GM21717 (cell line): ENCODE measurements around the gene NFIL3.

ENCODE experiments used
- ATAC-seq: cut with Tn5 transposase; IDR thresholded peaks from one replicate; pipeline ENCODE4 v1.9.1; 2021; ENCODE audit warnings: mild to moderate bottlenecking, moderate library complexity; ENCODE audit not compliant: unreplicated experiment

NFIL3 gene

DNA sequence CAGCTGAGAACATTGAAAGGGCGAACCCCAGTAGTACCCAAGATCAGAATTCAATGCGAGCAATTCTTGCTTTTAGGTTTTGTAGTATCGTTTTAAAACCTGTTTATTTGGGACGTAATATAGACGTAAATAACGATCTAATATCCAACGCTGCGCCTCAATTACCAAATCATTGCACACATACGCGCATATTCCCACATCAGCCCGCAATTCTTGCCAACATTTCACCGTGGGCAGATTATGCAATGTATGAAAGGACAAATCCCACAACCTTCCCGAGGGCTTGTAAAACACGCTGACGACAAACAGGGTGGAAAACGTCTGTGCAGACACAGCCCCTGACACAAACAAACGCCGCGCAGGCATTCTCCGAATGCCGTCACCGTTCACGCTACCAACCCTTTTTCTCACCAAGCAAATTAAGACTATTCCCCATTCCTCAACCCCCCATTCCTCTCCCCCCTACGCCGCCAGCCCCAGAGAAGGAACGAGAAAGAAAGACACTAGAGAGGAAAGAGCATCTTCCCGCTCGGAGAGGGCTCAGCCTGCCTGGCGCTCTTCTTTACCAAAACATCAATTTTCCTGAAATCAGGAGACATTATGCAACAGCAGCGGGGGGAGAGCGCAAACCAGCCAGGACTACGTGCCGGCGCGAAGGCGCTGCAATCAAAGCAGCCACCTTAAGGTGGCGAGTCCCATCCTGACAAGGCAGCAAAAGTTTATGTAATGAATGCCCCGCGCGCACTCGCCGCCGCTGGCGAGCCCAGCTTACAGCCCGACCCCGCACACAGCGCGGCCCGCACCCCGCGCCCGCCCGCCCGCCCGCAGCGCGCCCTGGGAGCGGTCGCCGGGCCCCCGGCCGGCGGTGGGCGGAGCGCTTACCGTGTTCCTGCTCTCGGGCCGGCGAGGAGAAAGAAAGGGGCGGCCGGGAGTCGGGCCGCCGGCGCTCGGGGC lies 597 bp downstream of the NFIL3 start:
- ATAC-seq, result peak; percentile 40

DNA sequence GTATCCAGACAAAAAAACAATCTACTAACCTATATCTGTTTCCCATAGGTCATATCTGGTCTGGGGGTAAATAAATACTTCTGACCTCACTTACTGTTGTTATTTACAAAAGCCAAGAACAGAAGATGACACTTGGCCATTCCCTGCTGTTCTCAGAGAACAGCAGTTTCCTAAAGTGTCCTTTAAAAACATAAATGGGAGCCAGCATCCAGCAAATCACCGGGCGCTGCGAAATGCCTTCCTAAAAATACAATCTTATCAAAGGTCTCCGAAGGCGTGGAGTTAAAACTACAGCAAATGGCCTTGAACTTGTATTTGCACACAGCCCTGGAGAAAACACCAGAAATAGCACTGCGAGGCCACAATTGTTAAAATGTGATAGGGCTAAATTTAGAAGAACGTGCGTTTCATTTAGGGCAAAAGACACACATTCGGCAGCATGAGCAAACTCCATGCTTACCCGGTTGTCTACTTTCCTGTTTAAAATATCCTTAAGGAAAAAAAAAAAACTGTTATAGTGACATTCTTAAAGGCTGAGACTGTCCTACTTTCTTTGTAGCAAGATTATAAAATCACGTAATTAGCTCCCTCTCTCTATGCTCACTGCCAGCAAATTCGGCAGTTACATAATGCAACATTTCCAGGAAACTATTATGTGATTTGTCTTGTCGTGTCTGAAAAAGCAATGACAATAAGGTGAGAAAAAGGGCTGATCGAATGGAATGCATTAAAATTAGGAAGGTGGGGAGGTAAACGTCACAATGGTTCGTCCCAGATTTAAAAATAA lies 1.5 kb downstream of the NFIL3 start:
- no peak for ATAC-seq

DNA sequence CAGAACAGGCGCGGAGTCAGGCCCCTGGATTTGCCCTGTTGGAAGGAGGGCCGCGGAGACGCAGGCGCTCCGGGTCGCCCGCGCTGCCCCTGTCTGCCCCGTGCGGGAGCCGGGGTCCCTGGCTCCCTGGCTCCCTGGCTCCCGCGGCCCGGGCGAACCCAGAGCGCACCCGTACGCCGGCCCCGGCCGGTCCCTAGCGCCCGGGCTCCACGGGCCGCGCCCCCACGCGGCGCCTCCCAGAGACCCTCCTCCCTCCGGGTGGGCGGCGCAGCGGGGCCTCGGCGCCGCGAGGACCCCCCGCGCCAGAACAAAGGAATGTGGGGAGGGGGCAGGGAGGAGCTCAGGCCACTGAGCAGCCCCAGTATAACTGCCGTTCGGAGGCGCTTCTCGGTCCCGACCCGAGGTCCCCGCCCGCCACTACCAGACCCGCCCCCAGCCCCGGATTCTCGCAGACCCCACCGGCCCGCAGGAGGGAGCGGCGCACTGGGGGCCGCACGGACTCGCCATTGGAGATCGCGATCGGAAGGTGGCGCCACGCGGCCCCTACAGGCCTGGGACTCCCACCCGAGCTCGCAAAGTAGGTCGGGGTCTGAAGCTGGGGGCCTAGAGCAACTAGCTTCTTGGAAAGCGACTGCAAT lies 2.4 kb downstream of the NFIL3 start:
- no peak for ATAC-seq

DNA sequence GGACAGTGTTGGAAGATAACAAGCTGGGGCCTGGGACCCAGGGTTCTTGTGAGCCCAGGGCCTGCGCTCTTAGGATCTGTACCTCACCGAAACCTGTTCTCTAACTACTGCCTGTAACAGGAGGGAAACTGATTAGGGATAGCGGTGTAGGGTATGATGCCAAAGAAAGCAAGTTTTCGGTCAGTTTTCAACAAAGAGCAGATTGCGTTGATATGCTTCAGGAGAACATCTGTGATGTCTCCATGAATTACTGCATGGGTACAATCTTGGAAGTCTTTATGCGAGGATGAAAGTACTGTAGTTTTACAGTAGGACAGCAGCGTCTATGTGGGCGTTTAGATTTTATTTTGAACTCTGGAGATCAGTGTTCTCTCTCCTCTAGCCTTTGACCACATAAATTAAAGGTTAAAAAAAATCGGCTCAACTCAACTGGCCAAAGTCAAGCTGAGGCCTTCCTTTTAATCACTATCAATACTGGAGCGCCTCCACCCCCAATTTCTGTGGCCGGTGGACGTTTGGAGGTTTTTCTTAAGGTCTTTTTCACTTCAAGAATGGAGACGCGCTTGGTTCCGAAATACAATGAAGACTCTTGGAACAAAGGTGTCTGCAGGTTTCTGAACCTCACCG lies 3.0 kb downstream of the NFIL3 start:
- ATAC-seq, result no peak

DNA sequence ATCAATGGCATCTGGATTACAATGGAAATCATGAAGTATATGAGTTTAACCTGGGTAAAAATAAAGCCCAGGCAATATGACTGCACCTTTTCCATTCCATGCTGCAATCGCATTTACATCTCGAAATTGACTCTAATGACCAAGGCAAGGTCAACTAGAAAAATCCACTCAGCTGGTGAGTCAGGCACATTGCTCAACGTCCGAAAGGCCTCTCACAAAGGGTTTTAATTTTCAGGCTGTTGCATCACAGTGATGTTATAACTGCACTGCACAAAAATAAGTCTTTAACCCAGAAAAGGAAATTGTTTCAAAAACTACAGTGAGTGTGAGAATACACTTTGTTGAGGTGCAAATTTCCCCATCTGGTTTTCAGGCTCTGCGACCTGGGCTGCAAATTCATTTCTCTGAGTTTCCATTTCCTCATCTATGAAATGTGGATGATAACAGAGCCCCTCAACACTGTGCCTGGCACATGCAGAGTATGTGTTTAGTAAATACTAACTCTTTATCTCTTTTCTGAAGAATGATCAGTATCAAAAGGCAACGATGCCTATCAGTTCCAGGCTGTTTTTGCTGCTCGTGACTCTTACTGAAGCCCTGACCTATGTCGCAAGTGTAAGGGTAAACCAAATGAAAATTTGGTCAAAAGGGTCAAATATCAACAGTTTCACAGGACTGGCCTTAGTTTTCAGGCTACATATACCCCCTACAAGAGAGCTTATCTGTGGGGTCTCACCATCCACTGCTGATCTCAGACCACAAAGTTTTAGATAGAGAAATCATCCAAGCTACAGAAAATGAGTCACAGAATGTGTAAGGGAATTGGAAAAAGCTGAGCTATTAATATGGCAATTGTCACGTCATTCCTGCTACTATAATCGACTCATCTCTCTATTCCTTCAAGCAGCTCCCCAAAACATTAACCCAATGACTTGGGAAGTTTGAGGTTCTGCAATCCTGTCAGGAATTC lies 4.1 kb downstream of the NFIL3 start:
- no peak for ATAC-seq

DNA sequence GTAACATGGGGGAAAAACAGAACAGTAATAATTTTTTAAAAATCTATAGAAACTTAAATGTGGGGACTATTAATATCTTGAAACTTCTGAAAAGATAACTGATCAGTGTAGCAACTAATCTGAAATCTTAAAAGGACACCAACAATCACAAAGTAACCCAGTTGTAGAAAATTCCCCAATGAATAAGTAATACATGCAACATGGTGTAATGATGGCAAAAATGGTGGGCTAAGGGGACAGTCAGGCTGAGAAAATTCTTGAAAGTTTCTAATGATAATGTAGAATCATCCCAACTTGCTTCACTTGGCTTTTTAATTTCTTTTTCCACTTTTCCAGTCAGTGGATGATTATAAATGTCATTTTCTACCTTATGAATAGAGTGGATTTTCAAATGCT lies 5.4 kb downstream of the NFIL3 start:
- ATAC-seq, result no peak

DNA sequence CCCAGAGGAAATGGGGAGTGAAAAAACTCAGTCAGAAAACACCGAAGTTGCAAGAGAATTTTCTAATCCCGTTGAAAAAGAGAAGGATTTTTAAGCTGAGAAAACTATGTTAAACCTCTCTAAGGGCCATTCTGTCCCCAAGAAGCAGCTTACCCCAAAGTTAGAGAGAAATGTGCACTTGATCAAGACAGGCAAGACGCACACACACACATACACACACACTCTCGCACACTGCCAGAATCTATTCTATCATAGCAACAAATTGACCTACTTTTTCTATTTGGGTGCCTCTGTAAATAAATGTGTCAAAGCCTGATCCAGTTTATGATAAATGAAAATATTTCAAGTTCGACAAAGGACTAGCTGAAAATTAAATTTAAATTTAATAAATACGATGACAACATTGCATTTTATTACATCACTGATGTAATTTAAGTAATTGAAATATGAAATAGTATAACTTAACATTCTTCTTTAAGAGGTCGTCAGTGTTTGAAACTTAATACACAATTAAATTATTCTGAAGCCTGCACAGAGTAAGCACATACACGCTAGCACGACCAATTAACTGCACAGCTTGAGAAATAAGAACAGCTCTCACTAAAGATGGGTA lies 5.9 kb downstream of the NFIL3 start:
- no peak for ATAC-seq

DNA sequence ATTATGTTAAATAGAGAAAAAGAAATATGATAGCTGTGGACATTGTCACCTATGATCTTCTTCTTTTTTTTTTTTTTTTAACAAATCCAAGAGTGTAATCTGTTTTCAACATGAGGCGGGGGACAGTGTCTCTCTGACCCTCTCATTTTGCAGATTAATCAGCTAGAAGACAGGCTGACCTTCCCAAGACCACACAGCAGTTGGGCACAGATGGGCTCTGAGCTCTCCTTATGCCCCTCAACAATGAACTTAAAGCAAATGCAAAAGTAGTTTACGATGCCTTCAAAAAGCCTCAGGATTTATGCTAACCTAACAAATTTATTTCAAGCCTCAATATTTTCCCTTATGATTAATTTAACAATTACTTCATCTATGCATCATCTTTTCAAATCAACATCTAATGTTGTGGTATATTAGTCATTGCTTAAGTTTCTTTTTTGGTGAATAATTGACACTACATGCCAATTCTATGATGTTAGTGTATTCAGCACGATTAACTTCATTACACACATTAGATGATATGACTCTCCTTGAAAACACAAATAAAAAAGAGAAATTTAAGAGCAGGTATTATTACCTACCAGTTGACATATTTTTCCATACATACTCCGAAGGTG lies 7.4 kb downstream of the NFIL3 start:
- no peak for ATAC-seq

DNA sequence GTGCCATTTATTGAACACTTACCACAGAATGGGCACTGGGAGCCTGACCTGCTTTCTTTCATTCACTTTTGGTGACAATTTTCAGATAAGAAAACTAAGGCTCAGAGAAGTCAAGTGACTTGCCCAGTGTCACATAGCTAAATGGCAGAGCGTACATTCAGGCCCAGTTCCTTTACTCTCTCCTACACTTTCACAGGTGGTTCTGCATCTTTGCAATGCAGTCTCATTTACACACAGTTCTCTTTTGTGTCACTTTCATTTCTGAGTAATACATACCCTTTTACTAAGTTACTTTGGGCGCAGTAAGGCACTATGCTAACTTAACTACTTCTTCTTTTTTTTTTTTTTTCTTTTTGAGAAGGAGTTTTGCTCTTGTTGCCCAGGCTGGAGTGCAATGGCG lies 8.3 kb downstream of the NFIL3 start:
- ATAC-seq, result peak; percentile 97

DNA sequence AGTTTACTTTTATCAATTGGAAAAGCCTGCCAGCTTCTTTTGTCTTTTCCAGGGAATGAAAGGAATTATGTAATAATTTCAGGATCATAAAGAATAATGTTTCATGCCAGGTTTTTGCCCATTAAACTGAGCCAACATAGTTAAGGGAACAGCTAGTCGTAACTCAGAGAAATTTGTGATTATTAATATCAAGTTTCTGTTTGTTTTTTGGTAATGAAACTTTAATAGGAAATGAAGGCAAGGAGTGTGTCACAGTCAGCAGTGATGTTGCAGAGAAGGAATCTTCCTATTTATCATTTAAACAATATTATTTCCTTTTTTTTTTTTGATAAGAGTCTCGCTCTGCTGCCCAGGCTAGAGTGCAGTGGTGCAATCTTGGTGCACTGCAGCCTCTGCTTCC lies 10.7 kb downstream of the NFIL3 start:
- ATAC-seq, result no peak

DNA sequence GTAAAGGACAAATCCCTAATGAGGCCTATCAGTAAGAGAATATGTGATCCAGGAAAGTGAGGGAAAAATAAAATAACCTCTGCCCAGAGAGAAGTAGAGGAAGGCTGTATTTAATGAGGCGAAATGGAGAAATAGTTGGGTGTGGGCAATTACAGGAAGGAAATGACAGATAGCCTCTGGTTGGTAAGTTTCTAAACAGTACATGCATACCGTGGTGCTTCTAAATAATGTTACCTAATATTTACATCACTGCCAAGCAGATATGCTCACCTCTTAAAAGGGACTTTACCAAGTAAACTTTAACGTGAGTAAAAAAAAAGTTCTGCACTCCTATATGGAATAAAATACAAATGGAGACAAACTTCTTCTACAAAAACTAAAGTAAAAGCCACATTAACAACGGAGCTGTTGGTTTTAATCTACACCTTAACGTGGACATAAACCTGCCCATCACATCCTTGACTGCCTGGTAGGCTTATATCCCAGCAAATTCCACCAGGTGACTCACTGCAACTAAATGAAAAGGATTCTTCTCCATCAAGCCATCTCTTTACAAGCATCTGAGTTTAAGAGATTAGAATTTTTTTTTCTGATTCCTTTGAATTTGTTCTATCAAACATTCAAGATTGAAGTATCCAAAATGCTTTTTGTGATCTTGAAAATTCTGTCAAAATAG lies 12.4 kb downstream of the NFIL3 start:
- ATAC-seq, result no peak

DNA sequence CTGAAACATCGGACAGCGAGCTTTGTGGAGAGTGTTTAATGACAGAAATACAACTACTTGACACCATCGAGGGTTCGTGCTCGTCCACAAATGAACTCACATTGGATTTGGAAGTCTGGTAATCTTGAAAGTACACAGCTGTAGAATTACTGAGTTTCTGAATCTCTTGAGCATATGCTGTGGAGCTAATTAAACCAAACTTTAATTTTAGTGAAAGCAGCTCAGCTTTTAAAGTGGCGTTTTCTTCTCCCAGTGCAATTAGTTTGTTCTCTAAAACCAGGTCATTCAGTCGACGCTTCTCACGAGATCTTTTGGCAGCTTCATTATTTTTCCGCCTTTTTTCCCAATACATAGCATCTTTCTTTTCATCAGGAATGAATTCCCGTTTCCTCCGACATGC lies 13.5 kb downstream of the NFIL3 start:
- no peak for ATAC-seq

DNA sequence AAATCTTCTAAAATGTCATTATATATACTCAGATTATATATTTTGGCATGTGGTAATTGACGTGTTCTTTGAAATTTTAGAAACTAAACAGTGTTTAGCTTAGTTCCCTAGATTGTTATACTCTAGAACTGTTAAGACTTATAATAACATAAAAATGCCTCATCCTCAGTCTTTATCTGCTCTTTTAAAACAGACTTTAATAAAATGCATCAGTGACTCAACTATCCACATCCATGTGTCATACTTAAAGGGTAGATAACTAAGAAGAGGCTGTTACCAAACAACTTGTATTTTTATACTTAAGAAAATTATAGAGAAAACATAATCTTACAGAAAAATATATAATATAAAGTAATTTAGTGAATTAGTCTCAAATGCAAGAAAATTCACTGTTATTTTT lies 15.2 kb downstream of the NFIL3 start:
- ATAC-seq, result no peak

DNA sequence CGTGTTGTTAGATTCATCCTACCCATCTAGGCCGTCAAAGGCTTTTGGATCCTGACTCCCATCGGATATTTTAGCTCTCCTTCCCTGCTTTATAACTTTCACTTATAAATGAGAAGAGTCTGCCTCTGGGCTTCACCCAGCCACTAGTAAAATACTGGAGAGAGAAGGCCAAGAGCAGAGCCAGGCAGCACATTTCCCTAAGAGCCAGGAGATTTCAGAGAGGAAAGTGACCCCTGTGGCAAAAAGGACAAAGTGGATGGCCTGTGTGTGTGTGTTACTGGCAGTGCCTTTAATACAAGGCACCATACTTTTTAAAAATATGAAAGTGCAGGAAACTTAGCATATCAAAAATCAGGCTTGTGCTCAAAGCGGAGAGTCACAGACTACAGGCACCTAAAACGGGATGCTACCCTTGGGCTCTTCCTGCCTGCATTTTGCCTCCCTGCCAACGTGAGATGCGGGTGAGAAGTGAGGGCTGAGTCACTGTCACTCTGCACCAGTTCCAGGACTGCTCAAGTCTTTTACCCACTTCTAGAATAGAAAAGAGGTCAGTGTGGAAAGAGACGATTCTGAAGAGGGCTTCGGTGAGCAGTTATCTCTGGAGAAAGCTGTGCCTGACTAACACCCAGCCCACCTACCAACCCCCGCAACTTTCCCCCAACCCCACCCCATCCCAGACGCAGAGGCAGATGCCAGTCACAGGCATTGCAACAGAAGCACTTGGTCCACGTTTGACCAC lies 15.9 kb downstream of the NFIL3 start:
- ATAC-seq, result no peak

DNA sequence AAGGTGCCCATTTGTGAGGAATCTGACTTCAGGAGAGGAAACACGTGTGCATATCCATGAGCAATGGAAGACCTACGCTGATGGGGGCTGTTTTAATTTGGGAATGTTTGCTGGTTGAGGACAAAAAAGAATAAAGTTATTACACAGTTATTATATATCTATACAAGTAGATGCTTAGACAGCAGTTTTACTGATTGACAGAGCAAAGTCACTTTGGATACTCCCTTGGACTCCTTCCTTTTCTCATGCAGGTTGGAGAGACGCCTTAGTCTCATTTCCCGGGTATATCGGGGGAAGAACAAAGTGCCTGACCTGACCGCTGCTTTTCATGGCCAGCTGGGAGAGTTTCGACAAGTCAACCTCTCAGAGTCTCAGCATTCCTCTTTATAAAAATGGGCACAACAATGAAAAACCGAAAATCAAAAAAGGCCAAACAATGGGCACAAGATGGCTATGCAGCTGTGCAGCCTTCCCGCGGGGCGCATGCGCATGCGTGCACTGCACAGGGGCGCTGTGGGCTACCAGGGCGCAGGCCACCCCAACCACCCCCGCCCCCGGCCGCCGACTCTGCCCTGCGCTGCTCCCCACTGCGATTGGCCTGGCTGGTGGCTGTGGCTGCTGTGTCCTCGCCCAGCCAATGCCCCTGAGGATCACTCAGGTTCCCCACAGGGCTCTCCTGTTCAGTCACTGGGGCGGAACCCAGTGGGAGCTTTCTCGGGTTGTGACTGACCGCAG lies 18.1 kb downstream of the NFIL3 start:
- ATAC-seq, result no peak

DNA sequence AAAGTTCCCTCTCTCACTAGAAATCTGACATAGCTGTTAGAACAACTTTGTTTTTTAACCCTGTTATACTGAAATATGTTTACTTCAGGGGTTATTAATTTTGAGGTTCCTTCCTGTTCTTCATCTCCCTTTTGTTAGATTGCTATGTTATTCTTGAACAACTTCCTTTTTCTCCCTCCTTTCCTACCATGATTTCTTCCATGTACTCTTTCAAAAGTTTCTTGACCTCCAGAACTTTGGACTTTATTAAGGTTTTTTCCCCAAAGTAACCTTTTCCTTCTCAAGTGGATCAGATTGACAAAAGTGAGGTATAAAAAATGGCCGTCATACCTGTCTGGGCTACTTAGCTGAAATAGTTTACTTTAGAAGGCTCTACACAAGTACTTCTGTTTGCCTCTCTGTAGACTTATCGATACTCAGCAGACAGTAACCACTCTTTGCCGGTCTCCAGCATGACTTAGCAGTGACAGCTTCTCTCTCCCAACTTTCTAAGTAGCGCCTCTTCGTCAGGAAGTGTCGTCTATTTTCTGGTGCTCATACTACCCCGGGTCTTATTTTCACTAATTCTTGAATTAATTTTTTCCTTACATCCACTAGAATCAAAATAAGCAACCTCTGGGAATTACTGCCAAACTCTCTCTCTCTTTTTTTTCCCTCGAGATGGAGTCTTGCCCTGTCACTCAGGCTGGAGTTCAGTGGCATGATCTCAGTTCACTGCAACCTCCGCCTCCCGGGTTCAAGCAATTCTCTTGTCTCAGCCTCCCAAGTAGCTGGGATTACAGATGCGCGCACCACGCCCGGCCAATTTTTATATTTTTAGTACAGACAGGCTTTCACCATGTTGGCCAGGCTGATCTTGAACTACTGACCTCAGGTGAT lies 19.7 kb downstream of the NFIL3 start:
- no peak for ATAC-seq
